Astrocyte (in vitro differentiated cells and primary cell): ENCODE measurements around the gene HHLA2.

Experiments used
- EZH2 ChIP-seq: IDR thresholded peaks from 2 replicates; pipeline ENCODE4 v1.6.1; 2012; ENCODE audit warnings: mild to moderate bottlenecking, low read length, inconsistent platforms; ENCODE audit not compliant: insufficient read depth
- TF ChIP-seq, protein P1 (sequence below): IDR thresholded peaks from 2 replicates; pipeline ENCODE4 v1.5.1; 2011; ENCODE audit warnings: low read depth, mild to moderate bottlenecking, inconsistent platforms, low read length, moderate library complexity; ENCODE audit not compliant: insufficient read depth

GRCh38 chr3:108251265-108251664 is 45.1 kb upstream of the HHLA2 start:
- no peak for TF ChIP-seq EZH2
- TF ChIP-seq, protein P1, sequence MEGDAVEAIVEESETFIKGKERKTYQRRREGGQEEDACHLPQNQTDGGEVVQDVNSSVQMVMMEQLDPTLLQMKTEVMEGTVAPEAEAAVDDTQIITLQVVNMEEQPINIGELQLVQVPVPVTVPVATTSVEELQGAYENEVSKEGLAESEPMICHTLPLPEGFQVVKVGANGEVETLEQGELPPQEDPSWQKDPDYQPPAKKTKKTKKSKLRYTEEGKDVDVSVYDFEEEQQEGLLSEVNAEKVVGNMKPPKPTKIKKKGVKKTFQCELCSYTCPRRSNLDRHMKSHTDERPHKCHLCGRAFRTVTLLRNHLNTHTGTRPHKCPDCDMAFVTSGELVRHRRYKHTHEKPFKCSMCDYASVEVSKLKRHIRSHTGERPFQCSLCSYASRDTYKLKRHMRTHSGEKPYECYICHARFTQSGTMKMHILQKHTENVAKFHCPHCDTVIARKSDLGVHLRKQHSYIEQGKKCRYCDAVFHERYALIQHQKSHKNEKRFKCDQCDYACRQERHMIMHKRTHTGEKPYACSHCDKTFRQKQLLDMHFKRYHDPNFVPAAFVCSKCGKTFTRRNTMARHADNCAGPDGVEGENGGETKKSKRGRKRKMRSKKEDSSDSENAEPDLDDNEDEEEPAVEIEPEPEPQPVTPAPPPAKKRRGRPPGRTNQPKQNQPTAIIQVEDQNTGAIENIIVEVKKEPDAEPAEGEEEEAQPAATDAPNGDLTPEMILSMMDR = no peak
